GM21723 (cell line): ENCODE measurements around the gene TTYH3.

Source experiments
- ATAC-seq: cut with Tn5 transposase; IDR thresholded peaks from one replicate; pipeline ENCODE4 v1.9.1; 2021; ENCODE audit warnings: mild to moderate bottlenecking, moderate library complexity; ENCODE audit not compliant: unreplicated experiment

The TTYH3 gene

GRCh38 chr7:2633538-2634266 is 1.9 kb downstream of the TTYH3 start:
- ATAC-seq, result no peak

- ATAC-seq, result no peak
Measured at GRCh38 chr7:2634267-2635145, 2.7 kb downstream of the TTYH3 start.

- no peak for ATAC-seq
Measured at GRCh38 chr7:2635148-2635668, 3.4 kb downstream of the TTYH3 start.

- no peak for ATAC-seq
Measured at GRCh38 chr7:2635810-2636701, 4.3 kb downstream of the TTYH3 start.

- no peak for ATAC-seq
Measured at GRCh38 chr7:2637066-2637471, 5.3 kb downstream of the TTYH3 start.

GRCh38 chr7:2637505-2638223 is 5.9 kb downstream of the TTYH3 start:
- ATAC-seq, result peak; percentile 39

GRCh38 chr7:2638224-2638991 is 6.6 kb downstream of the TTYH3 start:
- ATAC-seq, result no peak

GRCh38 chr7:2639181-2639681 is 7.4 kb downstream of the TTYH3 start:
- ATAC-seq, result no peak

GRCh38 chr7:2639695-2640481 is 8.1 kb downstream of the TTYH3 start:
- ATAC-seq, result no peak

GRCh38 chr7:2640482-2640830 is 8.7 kb downstream of the TTYH3 start:
- no peak for ATAC-seq

GRCh38 chr7:2640846-2641316 is 9.1 kb downstream of the TTYH3 start:
- ATAC-seq, result no peak

GRCh38 chr7:2641406-2642393 is 9.9 kb downstream of the TTYH3 start:
- no peak for ATAC-seq

- ATAC-seq, result no peak
Measured at GRCh38 chr7:2643386-2644219, 11.8 kb downstream of the TTYH3 start.

GRCh38 chr7:2644220-2644561 is 12.4 kb downstream of the TTYH3 start:
- ATAC-seq, result no peak

- ATAC-seq, result peak; percentile 23
Measured at GRCh38 chr7:2644562-2645273, 12.9 kb downstream of the TTYH3 start.
